GM12878 (cell line): ENCODE data around the gene COPZ2. TPM values are rescaled to one million over a fixed set of nuclear protein-coding genes. Genes with fewer than 3 reads are reported as not detected.

Source experiments
- ATAC-seq: fragments of 200-7000 bp; cut with Tn5 transposase; 3 replicates; pipeline ENCODE4 v1.9.1; 2020; ENCODE audit warnings: mild to moderate bottlenecking, moderate library complexity
- BruUV-seq: library from RNA; stranded (reverse); fragments of 400-500 nt; replicated peaks from 2 replicates; lab custom pipeline; 2021; lab: Mats Ljungman, UMichigan
- CTCF ChIA-PET: fragments of 300-600 bp; sonication (Branson Sonifier 250); formaldehyde crosslinking; extraction: SDS; loops from one replicate; lab custom pipeline; 2021; ENCODE audit warnings: inconsistent platforms; lab: Yijun Ruan, JAX
- POLR2A ChIA-PET: fragments of 350-600 bp; formaldehyde crosslinking; extraction: SDS; loops from one replicate; lab custom pipeline; 2021; ENCODE audit warnings: inconsistent platforms; lab: Charles Lee
- RAD21 ChIA-PET: fragments of 300-600 bp; sonication (Branson Sonifier 250); formaldehyde crosslinking; loops from one replicate; lab custom pipeline; 2023; ENCODE audit warnings: antibody characterized with exemption; ENCODE audit not compliant: unreplicated experiment; lab: Charles Lee
- SMC1A ChIA-PET: fragments of 300-600 bp; sonication (Branson Sonifier 250); formaldehyde crosslinking; loops from one replicate; lab custom pipeline; 2023; ENCODE audit not compliant: unreplicated experiment, uncharacterized antibody; lab: Charles Lee
- DNase-seq: peaks from one replicate; pipeline ENCODE4 v3.0.0-alpha.2; 2011; ENCODE audit warnings: low read depth, low spot score
- FAIRE-seq: peaks from 3 replicates; lab custom pipeline; 2011; peaks lifted over from hg19 to GRCh38; lab: Jason Lieb, UNC
- H2AFZ ChIP-seq: 2 replicates; pipeline ENCODE4 v1.6.0; 2011; ENCODE audit warnings: low read depth, low read length, control low read depth; ENCODE audit not compliant: control insufficient read depth
- H3K27ac ChIP-seq: 2 replicates; pipeline ENCODE4 v1.5.1; 2011; ENCODE audit warnings: control low read depth; ENCODE audit not compliant: control insufficient read depth, insufficient read depth
- H3K27me3 ChIP-seq, 2 experiments: replicated peaks in 1 of 2; 2 replicates each; pipeline versions ENCODE4 v1.6.0 to v1.6.1; 2011; ENCODE audit warnings: low read length in 1 of 2; ENCODE audit not compliant: control insufficient read depth in 2 of 2, insufficient read depth in 2 of 2
- H3K36me3 ChIP-seq, 2 experiments: 2 replicates each; pipeline ENCODE4 v1.5.1; 2011; ENCODE audit warnings: low read length in 1 of 2; ENCODE audit not compliant: control insufficient read depth in 2 of 2, insufficient read depth in 2 of 2
- H3K4me1 ChIP-seq: 2 replicates; pipeline ENCODE4 v1.6.1; 2011; ENCODE audit warnings: mild to moderate bottlenecking, low read length, moderate library complexity, mixed read lengths; ENCODE audit not compliant: control insufficient read depth, insufficient read depth
- H3K4me2 ChIP-seq: 2 replicates; pipeline ENCODE4 v1.6.0; 2011; ENCODE audit warnings: control low read depth; ENCODE audit not compliant: control insufficient read depth, insufficient read depth
- H3K4me3 ChIP-seq: fragments of 200-600 bp; sonication (generic); 2 replicates; pipeline ENCODE4 v1.5.1; 2016
- H3K79me2 ChIP-seq: 2 replicates; pipeline ENCODE4 v1.6.0; 2011; ENCODE audit warnings: low read length; ENCODE audit not compliant: control insufficient read depth, insufficient read depth
- H3K9ac ChIP-seq: 2 replicates; pipeline ENCODE4 v1.8.0; 2011; ENCODE audit warnings: low read length, control low read depth, mixed read lengths; ENCODE audit not compliant: control insufficient read depth, insufficient read depth
- H3K9me3 ChIP-seq: replicated peaks from 3 replicates; pipeline ENCODE4 v1.5.1; 2011; ENCODE audit warnings: mild to moderate bottlenecking, low read length; ENCODE audit not compliant: control insufficient read depth, insufficient read depth
- H4K20me1 ChIP-seq: 2 replicates; pipeline ENCODE4 v1.6.0; 2011; ENCODE audit not compliant: control insufficient read depth, insufficient read depth
- BCLAF1 ChIP-seq: fragments of 450-650 bp; IDR thresholded peaks from 2 replicates; pipeline ENCODE4 v1.6.1; 2017; ENCODE audit warnings: antibody characterized with exemption, mild to moderate bottlenecking, moderate library complexity
- CBX3 ChIP-seq: fragments of 200-600 bp; sonication (generic); IDR thresholded peaks from 2 replicates; pipeline ENCODE4 v1.6.1; 2016; ENCODE audit warnings: low read depth, borderline replicate concordance
- CEBPB ChIP-seq, 2 experiments: fragments of 150-350 bp in 1 of 2; IDR thresholded peaks; 2 replicates each; pipeline ENCODE4 v1.6.1; 2012 to 2014; ENCODE audit warnings: low read depth in 2 of 2, low read length in 2 of 2, borderline replicate concordance in 1 of 2, inconsistent platforms in 1 of 2
- ELK1 ChIP-seq: IDR thresholded peaks from 2 replicates; pipeline ENCODE4 v1.6.1; 2012; ENCODE audit warnings: low read depth, low read length, improper control_type of control experiment
- ETV6 ChIP-seq, 2 experiments: fragments of 450-650 bp in 1 of 2; IDR thresholded peaks in 1 of 2; conservative IDR thresholded peaks in 1 of 2; 2 replicates each; pipeline ENCODE4 v1.6.1; 2014; ENCODE audit warnings: antibody characterized with exemption in 1 of 2, borderline replicate concordance in 1 of 2, low read depth in 1 of 2, mild to moderate bottlenecking in 1 of 2, moderate library complexity in 1 of 2
- FOXM1 ChIP-seq: IDR thresholded peaks from 2 replicates; pipeline ENCODE4 v1.6.1; 2012; ENCODE audit warnings: low read depth, mild to moderate bottlenecking, inconsistent platforms, low read length, moderate library complexity
- GABPA ChIP-seq: IDR thresholded peaks from 2 replicates; pipeline ENCODE4 v1.6.1; 2014; ENCODE audit warnings: antibody characterized with exemption, low read depth, mild to moderate bottlenecking, inconsistent platforms
- HDAC6 ChIP-seq: fragments of 200-600 bp; sonication (generic); IDR thresholded peaks from one replicate; pipeline ENCODE4 v1.8.0; 2017; ENCODE audit warnings: antibody characterized with exemption; ENCODE audit not compliant: unreplicated experiment
- MEF2A ChIP-seq: IDR thresholded peaks from 2 replicates; pipeline ENCODE4 v1.6.1; 2011; ENCODE audit warnings: low read depth, mild to moderate bottlenecking, low read length, moderate library complexity; ENCODE audit not compliant: insufficient read depth
- POLR2A ChIP-seq: IDR thresholded peaks from 2 replicates; pipeline ENCODE4 v1.6.1; 2011; ENCODE audit warnings: low read depth, mild to moderate bottlenecking, low read length
- RBBP5 ChIP-seq: fragments of 200-600 bp; sonication (generic); conservative IDR thresholded peaks from 2 replicates; pipeline ENCODE4 v1.6.1; 2016
- RCOR1 ChIP-seq: conservative IDR thresholded peaks from 2 replicates; pipeline ENCODE4 v1.6.1; 2012; ENCODE audit warnings: low read depth, low read length, improper control_type of control experiment
- STAT1 ChIP-seq: fragments of 450-650 bp; conservative IDR thresholded peaks from 2 replicates; pipeline ENCODE4 v1.6.1; 2014; ENCODE audit warnings: antibody characterized with exemption, mild to moderate bottlenecking
- SUPT20H ChIP-seq: IDR thresholded peaks from 2 replicates; pipeline ENCODE4 v1.6.1; 2011; ENCODE audit warnings: low read depth, mild to moderate bottlenecking, low read length, moderate library complexity, borderline replicate concordance; ENCODE audit not compliant: control insufficient read depth
- TBL1XR1 ChIP-seq: IDR thresholded peaks from 2 replicates; pipeline ENCODE4 v1.6.1; 2012; ENCODE audit warnings: low read depth, low read length, improper control_type of control experiment
- ZBTB4 ChIP-seq: fragments of 450-650 bp; formaldehyde crosslinking; IDR thresholded peaks from 2 replicates; pipeline ENCODE4 v1.4.0; 2022; ENCODE audit warnings: mild to moderate bottlenecking, moderate library complexity
- WGBS: methylation state at CpG from one replicate; pipeline ENCODE4 v1.1.6; 2016; ENCODE audit warnings: low lambda C conversion rate; ENCODE audit not compliant: insufficient replicate concordance, insufficient coverage; ENCODE audit errors: missing lambda C conversion rate; 5-methylcytosine and 5-hydroxymethylcytosine counted together
- in situ Hi-C: fragments of 300-500 bp; cut with MboI; formaldehyde crosslinking; loops from 9 replicates; pipeline ENCODE4 v1.14.3; 2018; ENCODE audit warnings: mixed read lengths
- intact Hi-C: fragments of 100-400 bp; cut with micrococcal nuclease; formaldehyde crosslinking; loops from one replicate; pipeline ENCODE4 v1.14.2; 2022; ENCODE audit not compliant: unreplicated experiment
- polyA plus RNA-seq, 11 experiments: library from polyadenylated mRNA; depleted of rRNA in 4 of 11; unstranded in 6 of 11; stranded (reverse) in 5 of 11; fragments of >200 nt; fragmentation: Nextera tagmentation in 4 of 11; fragmentation: Illumina TruSeq in 1 of 11; extraction: Ambion mirVana in 4 of 11; extraction: Trizol in 1 of 11; gene quantifications; 1 replicate in 1 of 11; 2 replicates in 10 of 11; pipeline versions ENCODE4 v1.2.1 to v1.2.3, GENCODE V29; 2011 to 2016; ENCODE audit warnings: inconsistent platforms in 2 of 11, missing spikeins in 2 of 11, low read depth in 1 of 11
- total RNA-seq, 4 experiments: library from RNA; depleted of rRNA in 3 of 4; stranded (reverse); fragments of >200 nt in 3 of 4; fragmentation: Illumina TruSeq in 1 of 4; extraction: Trizol in 1 of 4; gene quantifications; 2 replicates each; pipeline versions ENCODE4 v1.2.1 to v1.2.3, GENCODE V29; 2013 to 2021

COPZ2 gene
- total and polyA plus RNA-seq, 10 of the 15 experiments (the other 5 are each of a cell fraction or from before 2014, with no cell fraction given) = 0.20 to 4.3 (median 2.6) TPM

- FAIRE-seq (peak; percentile 95), ATAC-seq (peak; percentile 81), DNase-seq (peak; percentile 38)
- 8% methylated on average over 5 of the region's 5 CpGs for WGBS
- Histone ChIP-seq H3K36me3 (peaks cover 49 to 50% of the 10 kb centered on the region in 2 experiments), H3K9me3 (no peaks in the 10 kb centered on the region), H3K4me1 (peaks cover 25% of the 10 kb centered on the region), H3K9ac (peak overlapping the region; percentile 66), H3K27me3 (no peaks in the 10 kb centered on the region), H3K27ac (peak overlapping the region; percentile 68), H4K20me1 (peaks cover 5% of the 10 kb centered on the region; the same call in 1 of the 2 replicates), H3K4me3 (peak overlapping the region; percentile 64), H2AFZ (no peak overlapping the region), H3K79me2 (peaks cover 74% of the 10 kb centered on the region), H3K4me2 (peak overlapping the region; percentile 91)
- in situ Hi-C loops (no loop called here), intact Hi-C loops (no loop called here)
- RAD21 ChIA-PET = interaction anchor here (0.8 to 5.7 kb wide), 8 partner anchors 8 to 85 kb away, joined by 3 to 32 read pairs (median 3); partner anchors contain the start of gene CDK5RAP3
- CTCF ChIA-PET = interaction anchor here (0.8 to 7.2 kb wide), 9 partner anchors 9 to 56 kb away, joined by 3 to 43 read pairs (median 5); no protein-coding TSS in a partner anchor
- SMC1A ChIA-PET = interaction anchor here (0.8 to 3.9 kb wide), 12 partner anchors 8 to 85 kb away, joined by 3 to 15 read pairs (median 4); no protein-coding TSS in a partner anchor
- POLR2A ChIA-PET = interaction anchor here (0.5 to 3.3 kb wide), 8 partner anchors 9 to 56 kb away, joined by 3 to 18 read pairs (median 6); partner anchors contain the start of gene SNX11
- no TSS peak for BruUV-seq
- TF ChIP-seq CEBPB (IDR thresholded peaks at IDR 0.05; ENCODE audit: borderline replicate concordance in 1 of 2, low read depth in 2 of 2, low read length in 2 of 2) (peak in 1 of 2 experiments; percentile 93; a peak in 2 of 4 replicates), TBL1XR1 (no peak), FOXM1 (no peak), BCLAF1 (no peak), SUPT20H (no peak), GABPA (no peak), RBBP5 (no peak), RCOR1 (no peak), HDAC6 (no peak), STAT1 (no peak), ETV6 (conservative IDR thresholded peaks at IDR 0.05 in 1 of 2, IDR thresholded peaks at IDR 0.05 in 1 of 2; ENCODE audit: borderline replicate concordance in 1 of 2, low read depth in 1 of 2) (no peak), POLR2A (peak; percentile 59; the same call in 1 of the 2 replicates), MEF2A (no peak), ELK1 (no peak), ZBTB4 (CRISPR knock-in tag) (no peak), CBX3 (no peak)
These were observed 18.1 kb upstream of the COPZ2 start for GRCh38 chr17:48055531-48056245.
